K562 (cell line): ENCODE results near the gene CHMP5. TPM values are rescaled to one million over a fixed set of nuclear protein-coding genes. Genes with fewer than 3 reads are reported as not detected.

Experiments
- ATAC-seq: fragments of 200-7000 bp; cut with Tn5 transposase; 3 replicates; pipeline ENCODE4 v1.9.1; 2020; ENCODE audit warnings: moderate library complexity
- BruUV-seq: library from RNA; stranded (reverse); fragments of 400-500 nt; replicated peaks from 2 replicates; lab custom pipeline; 2021; lab: Mats Ljungman, UMichigan
- CTCF ChIA-PET: fragments of 300-600 bp; formaldehyde crosslinking; extraction: SDS; loops from one replicate; lab custom pipeline; 2021; ENCODE audit warnings: low intra/inter-chr PET ratio; lab: Yijun Ruan, JAX
- POLR2A ChIA-PET: fragments of 300-600, 350-650 bp; sonication (Branson Sonifier 250); formaldehyde crosslinking; extraction: SDS; loops from one replicate; lab custom pipeline; 2021; ENCODE audit warnings: antibody characterized with exemption, inconsistent platforms; lab: Yijun Ruan, JAX
- DNase-seq, 4 experiments: peaks; one replicate each; pipeline versions ENCODE4 v3.0.0 to v3.0.0-alpha.2; 2011 to 2018; ENCODE audit warnings: low spot score in 3 of 4, mixed read lengths in 3 of 4; ENCODE audit errors: extremely low read depth in 1 of 4
- FAIRE-seq: peaks from 2 replicates; lab custom pipeline; 2011; peaks lifted over from hg19 to GRCh38; lab: Jason Lieb, UNC
- H2AFZ ChIP-seq: 2 replicates; pipeline ENCODE4 v1.6.0; 2011; ENCODE audit warnings: low read depth, low read length, control low read depth, inconsistent platforms
- H3K27ac ChIP-seq: fragments of 200-600 bp; 3 replicates; pipeline ENCODE4 v1.8.0; 2011; ENCODE audit warnings: low read depth, mild to moderate bottlenecking, control low read depth, inconsistent platforms, low read length, moderate library complexity, mixed read lengths; ENCODE audit errors: extremely low read depth
- H3K27me3 ChIP-seq, 2 experiments: fragments of 300-600 bp in 1 of 2; 2 replicates in 1 of 2; 3 replicates in 1 of 2; pipeline versions ENCODE4 v1.6.0 to v1.8.0; 2011; ENCODE audit warnings: inconsistent platforms in 2 of 2, low read length in 2 of 2, mild to moderate bottlenecking in 1 of 2, mixed read lengths in 1 of 2, moderate library complexity in 1 of 2; ENCODE audit not compliant: control insufficient read depth in 2 of 2, insufficient read depth in 2 of 2
- H3K36me3 ChIP-seq: fragments of 300-600 bp; 3 replicates; pipeline ENCODE4 v1.8.0; 2011; ENCODE audit warnings: mild to moderate bottlenecking, low read length, inconsistent platforms; ENCODE audit not compliant: control insufficient read depth, insufficient read depth
- H3K4me1 ChIP-seq, 2 experiments: fragments of 200-600 bp in 1 of 2; replicated peaks in 1 of 2; 2 replicates in 1 of 2; 3 replicates in 1 of 2; pipeline versions ENCODE4 v1.5.1 to v1.8.0; 2011; ENCODE audit warnings: inconsistent platforms in 2 of 2, low read length in 2 of 2, mild to moderate bottlenecking in 1 of 2, mixed read lengths in 1 of 2, moderate library complexity in 1 of 2; ENCODE audit not compliant: control insufficient read depth in 2 of 2, insufficient read depth in 2 of 2
- H3K4me2 ChIP-seq: 2 replicates; pipeline ENCODE4 v1.6.1; 2011; ENCODE audit warnings: low read length, control low read depth, inconsistent platforms, mixed read lengths; ENCODE audit not compliant: insufficient read depth
- H3K4me3 ChIP-seq: fragments of 200-600 bp; sonication (generic), shearing (Covaris generic); 2 replicates; pipeline ENCODE4 v1.5.1; 2016; ENCODE audit warnings: control low read depth, inconsistent platforms
- H3K79me2 ChIP-seq: fragments of 200-600 bp; 3 replicates; pipeline ENCODE4 v1.8.0; 2011; ENCODE audit warnings: low read length, inconsistent platforms; ENCODE audit not compliant: control insufficient read depth, insufficient read depth
- H3K9ac ChIP-seq, 2 experiments: 2 replicates each; pipeline versions ENCODE4 v1.6.0 to v1.6.1; 2011; ENCODE audit warnings: low read depth in 2 of 2, low read length in 2 of 2, control low read depth in 1 of 2, inconsistent platforms in 1 of 2, mild to moderate bottlenecking in 1 of 2, mixed read lengths in 1 of 2; ENCODE audit not compliant: insufficient read depth in 1 of 2
- H3K9me1 ChIP-seq: one replicate; pipeline ENCODE4 v1.6.0; 2011; ENCODE audit warnings: inconsistent platforms, mild to moderate bottlenecking, low read length, moderate library complexity; ENCODE audit not compliant: control insufficient read depth, insufficient read depth
- H3K9me3 ChIP-seq: replicated peaks from 2 replicates; pipeline ENCODE4 v1.5.1; 2011; ENCODE audit warnings: low read depth, low read length, inconsistent platforms; ENCODE audit not compliant: control insufficient read depth, insufficient read depth
- H4K20me1 ChIP-seq: replicated peaks from 2 replicates; pipeline ENCODE4 v1.6.1; 2011; ENCODE audit warnings: low read length, inconsistent platforms, mixed read lengths; ENCODE audit not compliant: control insufficient read depth, insufficient read depth
- CTBP1 ChIP-seq: fragments of 450-650 bp; IDR thresholded peaks from 2 replicates; pipeline ENCODE4 v1.6.1; 2016; ENCODE audit warnings: borderline replicate concordance
- FOXA1 ChIP-seq: fragments of 450-650 bp; IDR thresholded peaks from 2 replicates; pipeline ENCODE4 v1.6.1; 2016; ENCODE audit warnings: mild to moderate bottlenecking, borderline replicate concordance
- HNRNPH1 ChIP-seq: fragments of 200-400 bp; formaldehyde crosslinking; optimal IDR thresholded peaks from 2 replicates; pipeline ENCODE3; 2017; ENCODE audit warnings: low read depth, mild to moderate bottlenecking, low read length, moderate library complexity
- KAT8 ChIP-seq: fragments of 450-650 bp; IDR thresholded peaks from 2 replicates; pipeline ENCODE4 v1.6.1; 2016; ENCODE audit warnings: low read depth, mild to moderate bottlenecking
- KLF1 ChIP-seq: fragments of 450-650 bp; IDR thresholded peaks from 2 replicates; pipeline ENCODE4 v1.6.1; 2016; ENCODE audit warnings: missing genetic modification characterization, missing compliant biosample characterization
- MCM7 ChIP-seq, 2 experiments: fragments of 450-650 bp; IDR thresholded peaks; 2 replicates each; pipeline ENCODE4 v1.6.1; 2016 to 2018
- MIER1 ChIP-seq: fragments of 450-650 bp; IDR thresholded peaks from 2 replicates; pipeline ENCODE4 v1.6.1; 2016; ENCODE audit warnings: antibody characterized with exemption, mild to moderate bottlenecking, low read depth
- PHF20 ChIP-seq: fragments of 450-650 bp; IDR thresholded peaks from 2 replicates; pipeline ENCODE4 v1.6.1; 2018; ENCODE audit not compliant: partially characterized antibody
- UBTF ChIP-seq, 2 experiments: IDR thresholded peaks; 2 replicates each; pipeline ENCODE4 v1.6.1; 2012; ENCODE audit warnings: improper control_type of control experiment in 2 of 2, low read depth in 2 of 2, low read length in 2 of 2, borderline replicate concordance in 1 of 2
- ZBTB11 ChIP-seq, 3 experiments: fragments of 200-800 bp in 1 of 3; fragments of 250-450 bp in 1 of 3; fragments of 450-650 bp in 1 of 3; sonication (Bioruptor Pico) in 1 of 3; sonication (Bioruptor generic) in 1 of 3; formaldehyde crosslinking in 1 of 3; IDR thresholded peaks; 2 replicates each; pipeline versions ENCODE4 v1.6.1 to v1.8.0; 2016 to 2022; ENCODE audit warnings: mild to moderate bottlenecking in 2 of 3, missing genetic modification characterization in 2 of 3, missing compliant biosample characterization in 1 of 3, moderate library complexity in 1 of 3
- ZFX ChIP-seq: sonication (generic); formaldehyde crosslinking; IDR thresholded peaks from 2 replicates; pipeline ENCODE4 v1.8.0; 2022; ENCODE audit warnings: mild to moderate bottlenecking, missing genetic modification reagents, moderate library complexity
- ZNF121 ChIP-seq: sonication (generic); formaldehyde crosslinking; conservative IDR thresholded peaks from 2 replicates; pipeline ENCODE4 v1.8.0; 2022; ENCODE audit warnings: missing genetic modification reagents
- ZNF324 ChIP-seq: fragments of 250-450 bp; sonication (Bioruptor Pico); IDR thresholded peaks from 2 replicates; pipeline ENCODE4 v1.4.0; 2020; ENCODE audit warnings: mild to moderate bottlenecking
- WGBS: fragments of 100-300 bp; shearing (Covaris generic); methylation state at CpG from one replicate; pipeline ENCODE4 v1.1.6; 2016; ENCODE audit warnings: low coverage, mixed read lengths; ENCODE audit not compliant: insufficient coverage; ENCODE audit errors: missing lambda C conversion rate; 5-methylcytosine and 5-hydroxymethylcytosine counted together
- in situ Hi-C: fragments of 300-500 bp; cut with MboI; formaldehyde crosslinking; loops from 4 replicates; pipeline ENCODE4 v1.15.0; 2018; ENCODE audit warnings: inconsistent platforms, mixed read lengths
- intact Hi-C: fragments of 100-400 bp; cut with micrococcal nuclease; formaldehyde crosslinking; loops from 2 replicates; pipeline ENCODE4 v1.14.2; 2022
- polyA plus RNA-seq, 8 experiments: library from polyadenylated mRNA; depleted of rRNA in 4 of 8; stranded (reverse) in 5 of 8; unstranded in 3 of 8; fragments of >200 nt; fragmentation: Nextera tagmentation in 2 of 8; fragmentation: Illumina TruSeq in 1 of 8; extraction: Ambion mirVana in 2 of 8; extraction: Trizol in 1 of 8; gene quantifications; 2 replicates each; pipeline versions ENCODE4 v1.2.1 to v1.2.3, GENCODE V29; 2011 to 2014; ENCODE audit warnings: inconsistent platforms in 1 of 8, missing spikeins in 1 of 8
- total RNA-seq, 7 experiments: library from RNA; depleted of rRNA in 6 of 7; stranded (reverse); fragments of >200 nt in 6 of 7; fragmentation: Illumina TruSeq in 2 of 7; extraction: Trizol in 2 of 7; gene quantifications; 2 replicates each; pipeline versions ENCODE4 v1.2.1 to v1.2.3, GENCODE V29; 2011 to 2021; ENCODE audit warnings: low replicate concordance in 1 of 7

CHMP5 gene
- total and polyA plus RNA-seq, 9 of the 15 experiments (the other 6 are each of a cell fraction or from before 2014, with no cell fraction given) = 36.0 to 105 (median 54.9) TPM

DNA sequence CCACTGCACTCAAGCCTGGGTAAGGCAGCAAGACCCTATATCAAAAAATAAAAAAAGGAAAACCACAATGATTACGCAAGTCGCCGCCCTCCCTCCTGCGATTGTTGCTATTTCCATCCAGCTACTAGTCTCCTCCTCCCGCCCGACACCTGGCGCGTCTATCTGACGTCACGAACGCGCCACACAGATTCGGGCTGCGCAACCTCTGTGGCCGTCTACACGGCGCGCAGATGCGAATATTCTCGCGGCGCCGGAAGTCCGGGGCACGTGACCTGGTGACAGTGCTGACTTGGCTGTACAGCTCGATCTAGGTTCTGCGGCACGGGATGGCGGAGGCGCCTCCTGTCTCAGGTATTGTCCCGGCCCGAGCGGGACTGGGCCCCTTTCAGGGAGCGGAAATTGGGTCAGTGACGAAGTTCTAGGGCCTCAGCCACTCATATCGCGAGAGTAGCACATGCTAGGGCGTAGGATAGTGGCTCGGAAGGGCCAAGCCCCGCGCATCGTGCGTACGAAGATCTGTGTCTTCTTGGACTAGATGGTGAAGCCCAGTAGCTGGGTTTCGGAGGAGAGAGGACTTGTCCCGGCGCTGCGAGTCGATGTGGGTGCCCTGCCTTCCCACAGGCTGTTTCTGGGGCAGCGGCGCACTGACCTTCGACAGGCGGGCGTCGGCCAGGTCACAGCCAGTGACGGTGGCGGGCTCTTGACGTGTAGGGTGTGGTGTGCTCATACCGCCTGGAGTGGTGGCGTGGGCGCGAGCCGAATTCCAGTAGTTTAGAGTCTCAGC lies 25.6 kb downstream of the CHMP5 start, which contains the start of gene NFX1:
TSS of gene NFX1 (plus strand) at position 270 of the 784 bp plus-strand sequence. CDS start at position 327, 57 bp downstream.
- H4K20me1 ChIP-seq = 0 out of 2 replicates have a peak, but pooled peaks cover 16% of the 10 kb centered on the region
- no peaks in the 10 kb centered on the region for H3K9me1 ChIP-seq
- DNase-seq = peak; percentile 83 to 97 (median 87)
- BruUV-seq = TSS peak; percentile 49
- under 1% methylated on average over 56 of the region's 63 CpGs for WGBS
- in situ Hi-C loops (no loop called here), intact Hi-C loops (loop anchor here (1.0 kb wide), 1 partner anchor 26 kb away; the partner anchor contains the start of gene BAG1)
- peak; percentile 95 for ATAC-seq
- peak within 1 kb of the TSS; percentile 96 to 98 for H3K9ac ChIP-seq
- H3K4me1 ChIP-seq = peaks cover 14 to 21% of the 10 kb centered on the region in 2 experiments; a peak in 4 of 5 replicates
- peak within 1 kb of the TSS; percentile 91 for H3K4me2 ChIP-seq
- peak; percentile 94 for FAIRE-seq
- CTCF ChIA-PET = no interaction called here
- H3K36me3 ChIP-seq = peaks cover 38% of the 10 kb centered on the region
- H2AFZ ChIP-seq = peak within 1 kb of the TSS; percentile 86
- peak within 1 kb of the TSS; percentile 60 for H3K4me3 ChIP-seq
- H3K27ac ChIP-seq = peak within 1 kb of the TSS; percentile 99
- no peaks in the 10 kb centered on the region for H3K9me3 ChIP-seq
- H3K27me3 ChIP-seq = no peaks in the 10 kb centered on the region
- POLR2A ChIA-PET = interaction anchor here (0.6 to 1.9 kb wide), 16 partner anchors 9 to 266 kb away, joined by 3 to 10 read pairs (median 4); partner anchors contain the start of genes AQP3, DNAJA1 and NOL6
- peaks cover 52% of the 10 kb centered on the region for H3K79me2 ChIP-seq
- TF ChIP-seq CTBP1 = peak; percentile 10; the same call in 1 of the 2 replicates
- TF ChIP-seq MCM7 (IDR thresholded peaks at IDR 0.05) = no peak
- no peak for TF ChIP-seq MIER1
- TF ChIP-seq UBTF (IDR thresholded peaks at IDR 0.05; ENCODE audit: borderline replicate concordance in 1 of 2, low read depth in 2 of 2, low read length in 2 of 2) = no peak
- TF ChIP-seq KAT8 = no peak
- TF ChIP-seq ZFX (CRISPR knock-in tag) = peak; percentile 62
- no peak for TF ChIP-seq ZNF324 (CRISPR knock-in tag)
- no peak for TF ChIP-seq HNRNPH1
- TF ChIP-seq ZNF121 (CRISPR knock-in tag) = no peak
- TF ChIP-seq ZBTB11 (CRISPR knock-in tag; IDR thresholded peaks at IDR 0.05) = peak in 1 of 3 experiments; percentile 51; a peak in 1 of 6 replicates
- peak; percentile 93 for TF ChIP-seq PHF20
- TF ChIP-seq KLF1 (tag) = peak; percentile 71
- TF ChIP-seq FOXA1 = no peak
